DOHH2 (cell line): ENCODE data around the gene ARL8A.

ENCODE experiments used
- EZH2phosphoT487 ChIP-seq: fragments of 200-600 bp; sonication (generic); IDR thresholded peaks from 2 replicates; pipeline ENCODE4 v1.6.1; 2017; ENCODE audit warnings: borderline replicate concordance, mild to moderate bottlenecking, antibody characterized with exemption, low read length, moderate library complexity, mixed read lengths
- TF ChIP-seq, protein P1 (sequence below): fragments of 200-600 bp; sonication (generic); IDR thresholded peaks from one replicate; pipeline ENCODE4 v1.5.1; 2014; ENCODE audit warnings: antibody characterized with exemption, mild to moderate bottlenecking, low read depth, low read length; ENCODE audit not compliant: poor library complexity, severe bottlenecking

DNA sequence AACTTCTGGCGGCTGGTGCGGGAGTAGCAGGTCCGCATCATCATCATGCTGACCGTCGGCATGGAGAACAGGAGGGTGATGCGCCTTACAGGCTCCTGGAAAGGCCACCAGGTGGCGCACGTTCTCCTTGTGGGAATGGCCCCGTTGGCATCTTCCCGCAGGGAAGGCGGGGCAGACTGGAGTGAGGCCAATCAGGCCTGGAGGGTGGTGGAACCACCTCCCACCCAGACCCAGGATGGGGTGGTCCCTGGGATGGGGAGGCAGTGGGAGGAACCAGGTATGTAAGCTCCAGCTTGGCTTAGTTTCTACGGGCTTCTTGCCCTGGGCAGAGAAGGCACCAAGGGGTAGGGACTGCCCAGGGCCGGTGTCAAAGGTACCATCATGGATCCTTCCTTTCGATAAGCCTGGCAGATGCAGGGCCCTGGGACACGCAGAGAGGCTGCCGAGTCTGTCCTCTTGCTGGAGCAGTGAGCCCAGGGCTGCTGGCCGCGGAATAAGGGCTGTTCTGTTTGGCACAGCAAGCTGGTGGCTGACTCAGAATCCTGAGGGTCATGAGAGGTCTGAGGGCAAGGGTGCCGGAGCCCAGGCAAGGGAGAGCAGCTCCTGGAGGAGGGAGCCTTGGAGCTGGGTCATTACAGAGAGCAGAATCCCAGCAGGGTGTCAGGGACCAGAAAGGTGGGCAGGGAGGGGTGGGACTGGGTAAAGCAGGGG, 40.4 kb upstream of the ARL8A start:
- TF ChIP-seq, protein P1, sequence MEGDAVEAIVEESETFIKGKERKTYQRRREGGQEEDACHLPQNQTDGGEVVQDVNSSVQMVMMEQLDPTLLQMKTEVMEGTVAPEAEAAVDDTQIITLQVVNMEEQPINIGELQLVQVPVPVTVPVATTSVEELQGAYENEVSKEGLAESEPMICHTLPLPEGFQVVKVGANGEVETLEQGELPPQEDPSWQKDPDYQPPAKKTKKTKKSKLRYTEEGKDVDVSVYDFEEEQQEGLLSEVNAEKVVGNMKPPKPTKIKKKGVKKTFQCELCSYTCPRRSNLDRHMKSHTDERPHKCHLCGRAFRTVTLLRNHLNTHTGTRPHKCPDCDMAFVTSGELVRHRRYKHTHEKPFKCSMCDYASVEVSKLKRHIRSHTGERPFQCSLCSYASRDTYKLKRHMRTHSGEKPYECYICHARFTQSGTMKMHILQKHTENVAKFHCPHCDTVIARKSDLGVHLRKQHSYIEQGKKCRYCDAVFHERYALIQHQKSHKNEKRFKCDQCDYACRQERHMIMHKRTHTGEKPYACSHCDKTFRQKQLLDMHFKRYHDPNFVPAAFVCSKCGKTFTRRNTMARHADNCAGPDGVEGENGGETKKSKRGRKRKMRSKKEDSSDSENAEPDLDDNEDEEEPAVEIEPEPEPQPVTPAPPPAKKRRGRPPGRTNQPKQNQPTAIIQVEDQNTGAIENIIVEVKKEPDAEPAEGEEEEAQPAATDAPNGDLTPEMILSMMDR, result peak; percentile 93
- TF ChIP-seq EZH2phosphoT487, result no peak
